HG03520 (cell line): ENCODE results near the gene C2CD3.
"Not testable (repeated sequence)": the region's sequence is repeated elsewhere in the genome, so short reads cannot be mapped to it uniquely, and the experiment has no call there.

ENCODE experiments used
- ATAC-seq: cut with Tn5 transposase; IDR thresholded peaks from one replicate; pipeline ENCODE4 v1.9.1; 2021; ENCODE audit warnings: mild to moderate bottlenecking, moderate library complexity; ENCODE audit not compliant: unreplicated experiment

The C2CD3 gene

GRCh38 chr11:74120260-74121035 lies 50.4 kb downstream of the C2CD3 start:
- not testable (repeated sequence) for ATAC-seq

GRCh38 chr11:74116719-74117118 lies 54.1 kb downstream of the C2CD3 start:
- ATAC-seq: no peak

GRCh38 chr11:74112877-74113276 lies 57.9 kb downstream of the C2CD3 start:
- no peak for ATAC-seq

GRCh38 chr11:74106124-74106523 lies 64.7 kb downstream of the C2CD3 start:
- ATAC-seq: no peak

- no peak for ATAC-seq
These were observed 68.5 kb downstream of the C2CD3 start for GRCh38 chr11:74102321-74102720.

GRCh38 chr11:74100735-74101134 lies 70.1 kb downstream of the C2CD3 start:
- no peak for ATAC-seq

- no peak for ATAC-seq
These were observed 70.6 kb downstream of the C2CD3 start for GRCh38 chr11:74100231-74100630.

GRCh38 chr11:74097686-74098237 lies 73.0 kb downstream of the C2CD3 start:
- ATAC-seq: no peak

- ATAC-seq: no peak
These were observed 76.4 kb downstream of the C2CD3 start for GRCh38 chr11:74094393-74094792.

GRCh38 chr11:74092425-74092824 lies 78.4 kb downstream of the C2CD3 start:
- ATAC-seq: no peak

- no peak for ATAC-seq
These were observed 79.3 kb downstream of the C2CD3 start for GRCh38 chr11:74091549-74091948.

GRCh38 chr11:74090701-74091100 lies 80.1 kb downstream of the C2CD3 start:
- ATAC-seq: no peak

GRCh38 chr11:74086242-74086884 lies 84.4 kb downstream of the C2CD3 start:
- no peak for ATAC-seq

- no peak for ATAC-seq
These were observed 85.3 kb downstream of the C2CD3 start for GRCh38 chr11:74085542-74085892.

- ATAC-seq: no peak
These were observed 85.8 kb downstream of the C2CD3 start for GRCh38 chr11:74084796-74085541.

GRCh38 chr11:74083927-74084326 lies 86.9 kb downstream of the C2CD3 start:
- not testable (repeated sequence) for ATAC-seq

- no peak for ATAC-seq
These were observed 89.4 kb downstream of the C2CD3 start for GRCh38 chr11:74081428-74081827.

- ATAC-seq: no peak
These were observed 93.6 kb downstream of the C2CD3 start for GRCh38 chr11:74077193-74077592.

GRCh38 chr11:74072721-74073120 lies 98.1 kb downstream of the C2CD3 start:
- ATAC-seq: no peak

GRCh38 chr11:74072286-74072685 lies 98.5 kb downstream of the C2CD3 start:
- no peak for ATAC-seq

- no peak for ATAC-seq
These were observed 99.9 kb downstream of the C2CD3 start for GRCh38 chr11:74070723-74071492.
